HEK293T (cell line): Measurements from ENCODE around the gene SLF2.

Experiments used
- CTCF ChIA-PET: fragments of 350-600 bp; formaldehyde crosslinking; extraction: SDS; loops from one replicate; lab custom pipeline; 2021; ENCODE audit warnings: antibody characterized with exemption, inconsistent platforms; lab: Yijun Ruan, JAX
- POLR2A ChIA-PET: fragments of 350-600 bp; formaldehyde crosslinking; extraction: SDS; loops from one replicate; lab custom pipeline; 2020; ENCODE audit warnings: antibody characterized with exemption, inconsistent platforms; lab: Yijun Ruan, JAX
- DNase-seq: peaks from one replicate; pipeline ENCODE4 v3.0.0; 2012; ENCODE audit warnings: mixed read lengths; ENCODE audit errors: extremely low spot score
- ARNT ChIP-seq: fragments of 450-650 bp; IDR thresholded peaks from 2 replicates; pipeline ENCODE4 v1.6.1; 2017; ENCODE audit warnings: mild to moderate bottlenecking
- BHLHE40 ChIP-seq: fragments of 450-650 bp; IDR thresholded peaks from 2 replicates; pipeline ENCODE4 v1.6.1; 2016; ENCODE audit warnings: mild to moderate bottlenecking, moderate library complexity, borderline replicate concordance
- CTBP1 ChIP-seq: fragments of 450-650 bp; IDR thresholded peaks from 2 replicates; pipeline ENCODE4 v1.6.1; 2016; ENCODE audit warnings: borderline replicate concordance
- ELF4 ChIP-seq: fragments of 450-650 bp; IDR thresholded peaks from 2 replicates; pipeline ENCODE4 v1.6.1; 2017; ENCODE audit warnings: antibody characterized with exemption
- FOXA1 ChIP-seq: fragments of 450-650 bp; IDR thresholded peaks from 2 replicates; pipeline ENCODE4 v1.6.1; 2016; ENCODE audit warnings: mild to moderate bottlenecking
- FOXK2 ChIP-seq: fragments of 450-650 bp; IDR thresholded peaks from 2 replicates; pipeline ENCODE4 v1.6.1; 2016; ENCODE audit warnings: mild to moderate bottlenecking
- FOXM1 ChIP-seq: fragments of 450-650 bp; IDR thresholded peaks from 2 replicates; pipeline ENCODE4 v1.6.1; 2017; ENCODE audit warnings: mild to moderate bottlenecking, borderline replicate concordance
- HDGF ChIP-seq: fragments of 450-650 bp; IDR thresholded peaks from 2 replicates; pipeline ENCODE4 v1.6.1; 2017; ENCODE audit warnings: antibody characterized with exemption, borderline replicate concordance
- L3MBTL2 ChIP-seq: fragments of 450-650 bp; conservative IDR thresholded peaks from 2 replicates; pipeline ENCODE4 v1.6.1; 2016; ENCODE audit warnings: mild to moderate bottlenecking
- LEF1 ChIP-seq: fragments of 450-650 bp; IDR thresholded peaks from 2 replicates; pipeline ENCODE4 v1.6.1; 2017; ENCODE audit warnings: mild to moderate bottlenecking, borderline replicate concordance
- NFRKB ChIP-seq: fragments of 450-650 bp; IDR thresholded peaks from 2 replicates; pipeline ENCODE4 v1.6.1; 2016; ENCODE audit warnings: mild to moderate bottlenecking, moderate library complexity
- SP1 ChIP-seq: fragments of 450-650 bp; IDR thresholded peaks from 2 replicates; pipeline ENCODE4 v1.6.1; 2017
- SUZ12 ChIP-seq: fragments of 450-650 bp; IDR thresholded peaks from 2 replicates; pipeline ENCODE4 v1.6.1; 2016; ENCODE audit warnings: mild to moderate bottlenecking
- TARDBP ChIP-seq: fragments of 450-650 bp; IDR thresholded peaks from 2 replicates; pipeline ENCODE4 v1.6.1; 2016
- ZNF384 ChIP-seq: fragments of 450-650 bp; IDR thresholded peaks from 2 replicates; pipeline ENCODE4 v1.6.1; 2016
- TF ChIP-seq, protein P1 (sequence below): fragments of 450-650 bp; IDR thresholded peaks from 2 replicates; pipeline ENCODE4 v1.6.1; 2016

The SLF2 gene

GRCh38 chr10:100962351-100963080 lies 49.8 kb downstream of the SLF2 start:
- ChIA-PET POLR2A (no interaction called here), CTCF (no interaction called here)
- DNase-seq, result no peak
- TF ChIP-seq, protein P1, sequence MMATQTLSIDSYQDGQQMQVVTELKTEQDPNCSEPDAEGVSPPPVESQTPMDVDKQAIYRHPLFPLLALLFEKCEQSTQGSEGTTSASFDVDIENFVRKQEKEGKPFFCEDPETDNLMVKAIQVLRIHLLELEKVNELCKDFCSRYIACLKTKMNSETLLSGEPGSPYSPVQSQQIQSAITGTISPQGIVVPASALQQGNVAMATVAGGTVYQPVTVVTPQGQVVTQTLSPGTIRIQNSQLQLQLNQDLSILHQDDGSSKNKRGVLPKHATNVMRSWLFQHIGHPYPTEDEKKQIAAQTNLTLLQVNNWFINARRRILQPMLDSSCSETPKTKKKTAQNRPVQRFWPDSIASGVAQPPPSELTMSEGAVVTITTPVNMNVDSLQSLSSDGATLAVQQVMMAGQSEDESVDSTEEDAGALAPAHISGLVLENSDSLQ, result no peak
- TF ChIP-seq ELF4 (no peak), SP1 (no peak), ARNT (no peak), BHLHE40 (no peak), ZNF384 (no peak), NFRKB (no peak), CTBP1 (no peak), SUZ12 (no peak), LEF1 (no peak), TARDBP (no peak), FOXK2 (no peak), L3MBTL2 (no peak), FOXM1 (no peak), HDGF (no peak), FOXA1 (no peak)

GRCh38 chr10:100963826-100964225 lies 51.1 kb downstream of the SLF2 start:
- ChIA-PET POLR2A (no interaction called here), CTCF (no interaction called here)
- DNase-seq, result no peak
- no peak for TF ChIP-seq FOXM1
- TF ChIP-seq ELF4, result no peak
- no peak for TF ChIP-seq ARNT
- TF ChIP-seq FOXK2, result no peak
- no peak for TF ChIP-seq L3MBTL2
- TF ChIP-seq HDGF, result no peak
- TF ChIP-seq FOXA1, result no peak
- TF ChIP-seq LEF1, result no peak
- no peak for TF ChIP-seq SUZ12
- TF ChIP-seq, protein P1, result no peak
- no peak for TF ChIP-seq BHLHE40
- TF ChIP-seq CTBP1, result no peak
- no peak for TF ChIP-seq SP1
- no peak for TF ChIP-seq NFRKB
- no peak for TF ChIP-seq TARDBP
- no peak for TF ChIP-seq ZNF384

DNA sequence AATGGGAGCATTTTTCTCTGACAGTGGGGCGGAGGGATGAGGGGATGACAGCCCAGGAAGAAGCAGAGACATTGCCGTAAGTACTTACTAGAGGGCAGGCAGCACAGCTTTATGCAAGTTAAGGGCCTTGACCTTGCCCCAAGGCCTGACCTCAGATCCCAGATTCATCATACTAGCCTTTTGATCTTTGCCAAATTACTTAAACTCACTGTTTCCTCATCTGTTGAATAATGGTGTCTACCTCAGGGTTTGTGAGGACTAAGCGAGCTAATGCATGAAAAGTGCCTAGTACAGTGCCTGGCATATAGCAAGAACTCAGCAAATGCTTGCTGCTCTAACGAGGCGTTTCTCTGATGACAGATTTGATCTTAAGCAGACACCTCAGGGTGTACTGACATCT lies 53.1 kb downstream of the SLF2 start:
- CTCF ChIA-PET, result no interaction called here
- TF ChIP-seq NFRKB, result no peak
- TF ChIP-seq SP1, result no peak
- TF ChIP-seq ZNF384, result no peak
- TF ChIP-seq, protein P1, result no peak
- no peak for TF ChIP-seq SUZ12
- TF ChIP-seq BHLHE40, result no peak
- TF ChIP-seq ELF4, result no peak
- POLR2A ChIA-PET, result interaction anchor here (1.2 to 2.0 kb wide), 2 partner anchors 21 to 52 kb away, joined by 4 to 5 read pairs; partner anchors contain the start of genes MRPL43 and TWNK
- DNase-seq, result no peak

GRCh38 chr10:100966887-100967286 lies 54.1 kb downstream of the SLF2 start:
- TF ChIP-seq NFRKB (no peak), BHLHE40 (no peak)
- TF ChIP-seq, protein P1, result peak; percentile 79
- POLR2A ChIA-PET, result interaction anchor here (1.2 to 2.0 kb wide), 2 partner anchors 20 to 53 kb away, joined by 4 to 5 read pairs; partner anchors contain the start of genes MRPL43 and TWNK
- no peak for DNase-seq
- CTCF ChIA-PET, result no interaction called here

DNA sequence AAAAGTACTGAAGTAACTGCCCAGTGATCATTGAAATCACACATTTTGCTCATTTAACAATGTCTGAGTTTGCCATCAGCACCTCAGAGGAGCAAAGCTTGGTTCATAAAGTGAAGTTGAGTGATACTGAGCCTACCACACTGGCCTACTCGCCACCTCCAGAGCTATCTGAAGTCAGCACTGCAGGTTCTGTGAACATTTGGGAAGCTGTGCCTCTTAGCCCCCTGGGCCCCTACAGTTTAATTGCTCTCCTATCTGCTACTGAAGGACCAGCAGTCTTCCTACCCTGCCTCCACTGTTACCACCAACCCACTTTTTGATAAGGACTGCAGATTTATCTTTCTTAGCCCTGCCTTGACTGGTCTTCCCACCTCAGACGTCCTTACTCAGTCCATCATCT lies 54.6 kb downstream of the SLF2 start:
- CTCF ChIA-PET, result interaction anchor here (0.9 kb wide), 2 partner anchors 40 to 53 kb away, joined by 4 read pairs; no protein-coding TSS in a partner anchor
- no peak for DNase-seq
- TF ChIP-seq FOXM1, result no peak
- TF ChIP-seq, protein P1, result no peak
- POLR2A ChIA-PET, result interaction anchor here (2.0 kb wide), 1 partner anchor 54 kb away, joined by 5 read pairs; no protein-coding TSS in a partner anchor
